H9 (cell line): ENCODE data around the gene CDKAL1. TPM values are rescaled to one million over a fixed set of nuclear protein-coding genes. Genes with fewer than 3 reads are reported as not detected.

Experiments used
- DNase-seq: peaks from one replicate; pipeline ENCODE4 v3.0.0-alpha.2; 2017
- H2AFZ ChIP-seq: one replicate; pipeline ENCODE4 v1.6.1; 2013; ENCODE audit warnings: mild to moderate bottlenecking, low read length, control low read depth, moderate library complexity
- H2AK5ac ChIP-seq: 2 replicates; pipeline ENCODE4 v1.6.1; 2013; ENCODE audit warnings: low read length, control low read depth, mixed read lengths; ENCODE audit not compliant: insufficient read length
- H2BK120ac ChIP-seq: one replicate; pipeline ENCODE4 v1.6.1; 2013; ENCODE audit warnings: low read depth, mild to moderate bottlenecking, low read length, control low read depth, inconsistent platforms; ENCODE audit not compliant: poor library complexity, severe bottlenecking
- H2BK12ac ChIP-seq: 2 replicates; pipeline ENCODE4 v1.6.1; 2013; ENCODE audit warnings: low read length, control low read depth, mixed read lengths, low read depth; ENCODE audit not compliant: insufficient read length
- H2BK15ac ChIP-seq: 2 replicates; pipeline ENCODE4 v1.6.1; 2013; ENCODE audit warnings: low read depth, low read length, control low read depth
- H2BK20ac ChIP-seq: one replicate; pipeline ENCODE4 v1.6.1; 2013; ENCODE audit warnings: low read depth, mild to moderate bottlenecking, low read length, control low read depth, inconsistent platforms; ENCODE audit not compliant: poor library complexity, severe bottlenecking
- H2BK5ac ChIP-seq: 2 replicates; pipeline ENCODE4 v1.6.1; 2013; ENCODE audit warnings: low read length, control low read depth, mixed read lengths; ENCODE audit not compliant: insufficient read length
- H3K14ac ChIP-seq: 2 replicates; pipeline ENCODE4 v1.6.1; 2013; ENCODE audit warnings: low read length, control low read depth; ENCODE audit not compliant: insufficient read depth
- H3K18ac ChIP-seq: 2 replicates; pipeline ENCODE4 v1.6.1; 2013; ENCODE audit warnings: low read depth, mild to moderate bottlenecking, mixed read lengths, low read length, control low read depth; ENCODE audit not compliant: insufficient read length
- H3K23ac ChIP-seq: 2 replicates; pipeline ENCODE4 v1.6.1; 2013; ENCODE audit warnings: low read length, control low read depth, mixed read lengths, low read depth; ENCODE audit not compliant: insufficient read length
- H3K23me2 ChIP-seq: 2 replicates; pipeline ENCODE4 v1.6.1; 2013; ENCODE audit warnings: low read depth, mild to moderate bottlenecking, mixed read lengths, low read length, control low read depth; ENCODE audit not compliant: insufficient read length, poor library complexity, severe bottlenecking
- H3K27ac ChIP-seq: 2 replicates; pipeline ENCODE4 v1.5.1; 2013; ENCODE audit warnings: low read length, control low read depth, mixed read lengths, low read depth; ENCODE audit not compliant: insufficient read length
- H3K27me3 ChIP-seq: 2 replicates; pipeline ENCODE4 v1.6.1; 2013; ENCODE audit warnings: low read length, control low read depth, inconsistent platforms; ENCODE audit not compliant: insufficient read depth
- H3K4ac ChIP-seq: 2 replicates; pipeline ENCODE4 v1.6.1; 2013; ENCODE audit warnings: low read depth, mild to moderate bottlenecking, control low read depth, inconsistent platforms, low read length, moderate library complexity
- H3K4me1 ChIP-seq: 2 replicates; pipeline ENCODE4 v1.6.1; 2013; ENCODE audit warnings: low read length, control low read depth, inconsistent platforms; ENCODE audit not compliant: insufficient read depth
- H3K4me2 ChIP-seq: 2 replicates; pipeline ENCODE4 v1.6.1; 2013; ENCODE audit warnings: low read length, control low read depth, mixed read lengths; ENCODE audit not compliant: insufficient read length, insufficient read depth
- H3K56ac ChIP-seq: 2 replicates; pipeline ENCODE4 v1.6.1; 2013; ENCODE audit warnings: low read depth, mild to moderate bottlenecking, mixed read lengths, low read length, control low read depth; ENCODE audit not compliant: insufficient read length
- H3K79me1 ChIP-seq: 2 replicates; pipeline ENCODE4 v1.6.1; 2013; ENCODE audit warnings: low read depth, mild to moderate bottlenecking, moderate library complexity, low read length, control low read depth, inconsistent platforms; ENCODE audit not compliant: insufficient read depth, poor library complexity, severe bottlenecking
- H3K79me2 ChIP-seq: 2 replicates; pipeline ENCODE4 v1.6.1; 2013; ENCODE audit warnings: low read length, control low read depth, inconsistent platforms; ENCODE audit not compliant: insufficient read depth
- H3K9ac ChIP-seq: 2 replicates; pipeline ENCODE4 v1.6.1; 2013; ENCODE audit warnings: low read length, control low read depth, mixed read lengths; ENCODE audit not compliant: insufficient read length; ENCODE audit errors: extremely low read depth
- H3K9me3 ChIP-seq: one replicate; pipeline ENCODE4 v1.6.1; 2013; ENCODE audit warnings: low read depth, low read length, inconsistent platforms; ENCODE audit not compliant: control insufficient read depth
- H3T11ph ChIP-seq: one replicate; pipeline ENCODE4 v1.6.1; 2013; ENCODE audit warnings: mild to moderate bottlenecking, low read length, control low read depth, inconsistent platforms
- H4K20me1 ChIP-seq: one replicate; pipeline ENCODE4 v1.6.1; 2013; ENCODE audit not compliant: control insufficient read depth, insufficient read length, insufficient read depth
- H4K5ac ChIP-seq: 2 replicates; pipeline ENCODE4 v1.6.1; 2013; ENCODE audit warnings: low read depth, mild to moderate bottlenecking, mixed read lengths, low read length, control low read depth; ENCODE audit not compliant: insufficient read length
- H4K8ac ChIP-seq: replicated peaks from 2 replicates; pipeline ENCODE4 v1.6.1; 2013; ENCODE audit warnings: low read length, control low read depth, mixed read lengths, low read depth; ENCODE audit not compliant: insufficient read length
- H4K91ac ChIP-seq: 2 replicates; pipeline ENCODE4 v1.6.1; 2013; ENCODE audit warnings: low read depth, mild to moderate bottlenecking, moderate library complexity, mixed read lengths, low read length, control low read depth; ENCODE audit not compliant: insufficient read length
- H3K27ac Mint-ChIP-seq, 3 experiments: 2 replicates in 2 of 3; 3 replicates in 1 of 3; pipeline ENCODE4 v1.8.0; 2020 to 2021; ENCODE audit warnings: mixed read lengths in 3 of 3, mild to moderate bottlenecking in 1 of 3, moderate library complexity in 1 of 3
- H3K27me3 Mint-ChIP-seq: 2 replicates; pipeline ENCODE4 v1.8.0; 2021; ENCODE audit warnings: low read depth, mild to moderate bottlenecking, moderate library complexity, mixed read lengths
- H3K36me3 Mint-ChIP-seq, 3 experiments: 2 replicates in 2 of 3; 3 replicates in 1 of 3; pipeline ENCODE4 v1.8.0; 2020 to 2021; ENCODE audit warnings: low read depth in 3 of 3, mixed read lengths in 3 of 3; ENCODE audit not compliant: insufficient read depth in 1 of 3
- H3K4me1 Mint-ChIP-seq, 2 experiments: 2 replicates each; pipeline ENCODE4 v1.8.0; 2020; ENCODE audit warnings: mixed read lengths in 2 of 2
- H3K4me3 Mint-ChIP-seq, 2 experiments: 2 replicates in 1 of 2; 3 replicates in 1 of 2; pipeline ENCODE4 v1.8.0; 2020 to 2021; ENCODE audit warnings: mild to moderate bottlenecking in 2 of 2, mixed read lengths in 2 of 2, moderate library complexity in 1 of 2
- H3K9me3 Mint-ChIP-seq, 2 experiments: 2 replicates in 1 of 2; 3 replicates in 1 of 2; pipeline ENCODE4 v1.8.0; 2020; ENCODE audit warnings: mild to moderate bottlenecking in 2 of 2, mixed read lengths in 2 of 2, moderate library complexity in 1 of 2
- WGBS: extraction: QIAGEN DNeasy Blood & Tissue Kit; methylation state at CpG from one replicate; pipeline ENCODE4 v1.1.7; 2013; ENCODE audit warnings: missing lambda C conversion rate, low lambda C conversion rate, mixed read lengths; ENCODE audit not compliant: insufficient read length; ENCODE audit errors: extremely low coverage; 5-methylcytosine and 5-hydroxymethylcytosine counted together
- total RNA-seq: library from RNA; stranded (reverse); gene quantifications from 2 replicates; pipeline ENCODE4 v1.2.1, GENCODE V29; 2021
- TF ChIP-seq, protein P1 (sequence below): fragments of 200-600 bp; sonication (generic); conservative IDR thresholded peaks from 3 replicates; pipeline ENCODE4 v1.8.0; 2021; ENCODE audit warnings: antibody characterized with exemption, mild to moderate bottlenecking

The CDKAL1 gene
- total RNA-seq, 1 experiment from 2014 or later, result 23.0 TPM

DNA sequence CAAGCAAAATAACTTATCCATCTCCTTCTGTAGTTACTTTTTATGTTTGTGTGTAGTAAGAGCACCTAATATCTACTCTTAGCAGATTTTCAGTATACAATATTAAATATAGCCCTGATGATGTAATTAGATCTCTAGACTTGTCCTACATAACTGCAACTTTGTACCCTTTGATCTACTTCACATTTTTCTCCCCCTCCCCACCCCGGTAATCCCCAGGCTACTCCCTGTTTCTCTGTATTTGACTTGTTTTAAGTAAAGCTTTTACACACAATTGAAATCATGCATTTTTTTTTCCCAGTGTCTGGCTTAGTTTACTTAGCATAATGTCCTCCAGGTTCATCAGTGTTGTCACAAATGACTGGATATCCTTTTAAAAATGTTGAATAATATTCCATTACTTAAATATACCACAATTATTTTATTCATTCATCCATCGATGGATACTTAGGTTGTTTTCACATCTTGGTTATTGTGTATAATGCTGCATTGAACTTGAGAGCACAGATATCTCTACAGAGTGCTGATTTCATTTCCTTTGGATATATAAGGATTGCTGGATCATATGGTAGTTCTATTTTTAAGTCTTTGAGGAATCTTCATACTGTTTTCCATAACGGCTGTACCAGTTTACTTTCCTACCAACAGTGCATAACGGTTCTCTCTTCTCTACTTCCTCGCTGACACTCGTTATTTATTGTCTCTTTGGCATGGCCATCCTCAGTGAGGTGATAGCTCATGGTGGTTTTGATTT is 212.7 kb downstream of the CDKAL1 start:
- H3K27ac ChIP-seq, result no peak overlapping the region
- H4K8ac ChIP-seq, result no peak overlapping the region
- H3K4me2 ChIP-seq, result no peak overlapping the region
- no peaks in the 10 kb centered on the region for H3K79me1 ChIP-seq
- H2BK120ac ChIP-seq, result no peak overlapping the region
- Mint-ChIP-seq H3K4me1 (peaks cover 3 to 6% of the 10 kb centered on the region in 2 experiments; a peak in 3 of 4 replicates), H3K27me3 (no peaks in the 10 kb centered on the region), H3K9me3 (peaks cover 0 to 1% of the 10 kb centered on the region in 2 experiments; a peak in 1 of 5 replicates), H3K4me3 (no peak overlapping the region), H3K27ac (no peak overlapping the region), H3K36me3 (peaks cover 0 to 2% (median 2%) of the 10 kb centered on the region in 3 experiments; a peak in 5 of 7 replicates)
- no peak overlapping the region for H4K5ac ChIP-seq
- no peak overlapping the region for H2BK12ac ChIP-seq
- H4K20me1 ChIP-seq, result no peaks in the 10 kb centered on the region
- H2BK20ac ChIP-seq, result no peak overlapping the region
- no peak overlapping the region for H2AK5ac ChIP-seq
- H3K27me3 ChIP-seq, result no peaks in the 10 kb centered on the region
- H3K4ac ChIP-seq, result no peak overlapping the region
- no peaks in the 10 kb centered on the region for H3K4me1 ChIP-seq
- H2AFZ ChIP-seq, result no peak overlapping the region
- no peak for DNase-seq
- H4K91ac ChIP-seq, result no peak overlapping the region
- no peak overlapping the region for H3K56ac ChIP-seq
- H2BK5ac ChIP-seq, result no peak overlapping the region
- H3K23ac ChIP-seq, result no peak overlapping the region
- H2BK15ac ChIP-seq, result no peak overlapping the region
- 0 out of 2 replicates have a peak, but pooled peaks cover 1% of the 10 kb centered on the region for H3K79me2 ChIP-seq
- no peak overlapping the region for H3T11ph ChIP-seq
- no peaks in the 10 kb centered on the region for H3K9me3 ChIP-seq
- H3K14ac ChIP-seq, result no peak overlapping the region
- WGBS, result no CpG with 5 or more reads among the region's 6 CpGs
- no peak overlapping the region for H3K18ac ChIP-seq
- TF ChIP-seq, protein P1, sequence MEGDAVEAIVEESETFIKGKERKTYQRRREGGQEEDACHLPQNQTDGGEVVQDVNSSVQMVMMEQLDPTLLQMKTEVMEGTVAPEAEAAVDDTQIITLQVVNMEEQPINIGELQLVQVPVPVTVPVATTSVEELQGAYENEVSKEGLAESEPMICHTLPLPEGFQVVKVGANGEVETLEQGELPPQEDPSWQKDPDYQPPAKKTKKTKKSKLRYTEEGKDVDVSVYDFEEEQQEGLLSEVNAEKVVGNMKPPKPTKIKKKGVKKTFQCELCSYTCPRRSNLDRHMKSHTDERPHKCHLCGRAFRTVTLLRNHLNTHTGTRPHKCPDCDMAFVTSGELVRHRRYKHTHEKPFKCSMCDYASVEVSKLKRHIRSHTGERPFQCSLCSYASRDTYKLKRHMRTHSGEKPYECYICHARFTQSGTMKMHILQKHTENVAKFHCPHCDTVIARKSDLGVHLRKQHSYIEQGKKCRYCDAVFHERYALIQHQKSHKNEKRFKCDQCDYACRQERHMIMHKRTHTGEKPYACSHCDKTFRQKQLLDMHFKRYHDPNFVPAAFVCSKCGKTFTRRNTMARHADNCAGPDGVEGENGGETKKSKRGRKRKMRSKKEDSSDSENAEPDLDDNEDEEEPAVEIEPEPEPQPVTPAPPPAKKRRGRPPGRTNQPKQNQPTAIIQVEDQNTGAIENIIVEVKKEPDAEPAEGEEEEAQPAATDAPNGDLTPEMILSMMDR, result no peak
- no peak overlapping the region for H3K9ac ChIP-seq
- H3K23me2 ChIP-seq, result no peaks in the 10 kb centered on the region
